ENCODE results near the gene ANLN.
"Not testable (repeated sequence)": the region's sequence is repeated elsewhere in the genome, so short reads cannot be mapped to it uniquely, and the experiment has no call there.

GRCh38 chr7:36383284-36383683, 6.4 kb upstream of the ANLN start:
- TF ChIP-seq BHLHE40 (IDR thresholded peaks at IDR 0.05; ENCODE audit: borderline replicate concordance); NFRKB (IDR thresholded peaks at IDR 0.05); FOXM1 (IDR thresholded peaks at IDR 0.05; ENCODE audit: borderline replicate concordance); SP1 (IDR thresholded peaks at IDR 0.05); SUZ12 (IDR thresholded peaks at IDR 0.05); TARDBP (IDR thresholded peaks at IDR 0.05); CTBP1 (IDR thresholded peaks at IDR 0.05; ENCODE audit: borderline replicate concordance); ARNT (IDR thresholded peaks at IDR 0.05); ZNF384 (IDR thresholded peaks at IDR 0.05); L3MBTL2 (conservative IDR thresholded peaks at IDR 0.05); FOXK2 (IDR thresholded peaks at IDR 0.05); HDGF (IDR thresholded peaks at IDR 0.05; ENCODE audit: borderline replicate concordance); LEF1 (IDR thresholded peaks at IDR 0.05; ENCODE audit: borderline replicate concordance): not testable (repeated sequence)

Data from HEK293T (cell line).